ENCODE results near the gene ELMOD1.

Gene ELMOD1

GRCh38 chr11:107675902-107676301 is 85.0 kb downstream of the ELMOD1 start:
- H3K4me3 ChIP-seq (replicated peaks; ENCODE audit: low read depth, low read length): no peak overlapping the region
- no peak for TF ChIP-seq CTCF (IDR thresholded peaks at IDR 0.05; ENCODE audit: low read length, missing control alignments)
- no peak for DNase-seq (ENCODE audit: low read depth)

DNA sequence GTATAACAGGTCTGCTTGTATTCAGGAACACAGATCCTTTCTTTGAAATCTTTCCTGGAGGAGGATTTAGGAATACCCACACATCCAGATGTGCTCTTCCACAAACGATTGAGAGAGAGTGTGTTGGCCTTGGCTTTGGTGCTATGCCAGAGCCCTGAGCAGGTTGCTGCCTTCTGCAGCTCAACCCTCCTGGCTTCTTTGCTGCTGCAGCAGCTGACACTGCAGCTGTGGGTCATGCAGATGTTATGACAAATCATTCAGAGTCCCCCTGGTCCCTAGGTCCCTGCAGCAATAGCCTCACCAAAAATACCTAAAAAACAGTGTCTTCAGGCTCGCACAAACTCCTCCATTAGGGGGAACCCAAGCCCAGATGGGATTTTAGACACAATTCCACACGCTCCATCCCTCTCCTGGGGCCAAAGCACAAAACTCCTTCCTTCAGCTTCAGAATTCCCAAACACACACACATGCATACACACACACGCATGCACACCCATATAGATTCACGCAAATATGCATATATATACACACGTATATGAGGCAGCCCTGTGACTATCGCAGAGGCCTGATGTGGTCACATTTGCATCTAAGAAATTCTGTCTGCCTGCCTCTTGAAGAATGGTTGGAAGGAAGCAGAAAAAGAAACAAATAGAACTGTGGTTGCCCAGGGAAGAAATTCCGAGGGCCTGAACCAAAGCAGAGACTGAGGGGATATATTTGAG is 85.5 kb downstream of the ELMOD1 start:
- H3K4me3 ChIP-seq (replicated peaks; ENCODE audit: low read depth, low read length): no peak overlapping the region
- TF ChIP-seq CTCF (IDR thresholded peaks at IDR 0.05; ENCODE audit: low read length, missing control alignments): no peak
- no peak for DNase-seq (ENCODE audit: low read depth)

- H3K4me3 ChIP-seq (replicated peaks; ENCODE audit: low read depth, low read length): no peak overlapping the region
- TF ChIP-seq CTCF (IDR thresholded peaks at IDR 0.05; ENCODE audit: low read length, missing control alignments): no peak
- no peak for DNase-seq (ENCODE audit: low read depth)
Measured at GRCh38 chr11:107677924-107678631, 87.1 kb downstream of the ELMOD1 start.

- no peak for DNase-seq (ENCODE audit: low read depth)
- TF ChIP-seq CTCF (IDR thresholded peaks at IDR 0.05; ENCODE audit: low read length, missing control alignments): no peak
Measured at GRCh38 chr11:107678632-107678971, 87.7 kb downstream of the ELMOD1 start.

GRCh38 chr11:107679255-107680024 is 88.5 kb downstream of the ELMOD1 start:
- TF ChIP-seq CTCF (IDR thresholded peaks at IDR 0.05; ENCODE audit: low read length, missing control alignments): no peak
- no peak overlapping the region for H3K4me3 ChIP-seq (replicated peaks; ENCODE audit: low read depth, low read length)
- DNase-seq (ENCODE audit: low read depth): no peak

More at GRCh38 chr11:107678632-107678971, 87.7 kb downstream of the ELMOD1 start:
- no peak overlapping the region for H3K4me3 ChIP-seq (replicated peaks; ENCODE audit: low read depth, low read length)

DNA sequence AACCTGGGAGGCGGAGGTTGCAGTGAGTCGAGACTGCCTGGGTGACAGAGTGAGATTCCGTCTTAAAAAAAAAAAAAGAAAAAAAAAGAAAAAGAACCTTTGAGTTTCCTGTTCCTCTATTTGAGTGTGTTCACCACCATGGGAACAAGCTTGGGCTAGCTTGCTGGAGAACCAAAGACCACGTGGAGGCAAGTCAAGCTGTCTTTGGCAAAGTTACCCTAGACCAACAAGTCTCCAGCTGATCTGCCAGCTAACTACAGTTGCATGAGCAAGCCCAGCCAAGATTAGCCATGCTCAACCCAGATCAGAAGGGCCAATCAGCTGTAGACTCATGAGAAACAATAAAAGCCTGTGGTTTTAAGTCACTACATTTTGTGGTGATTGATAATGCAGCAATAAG is 91.2 kb downstream of the ELMOD1 start:
- H3K4me3 ChIP-seq (replicated peaks; ENCODE audit: low read depth, low read length): no peak overlapping the region
- TF ChIP-seq CTCF (IDR thresholded peaks at IDR 0.05; ENCODE audit: low read length, missing control alignments): no peak
- DNase-seq (ENCODE audit: low read depth): no peak
